B cell (primary cell): ENCODE data around the gene HSFX2. TPM values are rescaled to one million over a fixed set of nuclear protein-coding genes. Genes with fewer than 3 reads are reported as not detected.
"Not testable (repeated sequence)": the region's sequence is repeated elsewhere in the genome, so short reads cannot be mapped to it uniquely, and the experiment has no call there.

Experiments used
- ATAC-seq: fragments of 200-7000 bp; cut with Tn5 transposase; one replicate; pipeline ENCODE4 v1.10.0; 2021; ENCODE audit warnings: low read depth, mild to moderate bottlenecking, moderate number of reproducible peaks, moderate library complexity
- CTCF ChIA-PET: fragments of 350-600 bp; sonication (Branson Sonifier 250); formaldehyde crosslinking; loops from one replicate; lab custom pipeline; 2021; ENCODE audit warnings: antibody characterized with exemption, inconsistent platforms; lab: Charles Lee
- POLR2A ChIA-PET: fragments of 350-600 bp; sonication (Branson Sonifier 250); formaldehyde crosslinking; loops from one replicate; lab custom pipeline; 2021; ENCODE audit warnings: antibody characterized with exemption; lab: Charles Lee
- DNase-seq: peaks from one replicate; pipeline ENCODE4 v3.0.0; 2013
- H2AFZ ChIP-seq: 2 replicates; pipeline ENCODE4 v1.6.1; 2012; ENCODE audit warnings: mild to moderate bottlenecking, low read depth, low read length; ENCODE audit not compliant: insufficient read depth, poor library complexity, severe bottlenecking
- H3K27ac ChIP-seq, 2 donors: 1 replicate in 1 of 2; 2 replicates in 1 of 2; pipeline ENCODE4 v1.5.1; 2012 to 2013; ENCODE audit warnings: low read length in 2 of 2, mild to moderate bottlenecking in 2 of 2, moderate library complexity in 1 of 2
- H3K27me3 ChIP-seq, 4 experiments: fragments of 200-600 bp in 1 of 4; sonication (generic) in 1 of 4; replicated peaks in 1 of 4; 1 replicate in 2 of 4; 2 replicates in 2 of 4; pipeline versions ENCODE4 v1.6.1 to v1.7.0; 2013 to 2016; ENCODE audit warnings: low read length in 3 of 4, mild to moderate bottlenecking in 2 of 4, mixed read lengths in 1 of 4, moderate library complexity in 1 of 4; ENCODE audit not compliant: insufficient read depth in 4 of 4, control insufficient read depth in 3 of 4; ENCODE audit errors: control extremely low read depth in 1 of 4
- H3K36me3 ChIP-seq, 2 experiments: replicated peaks in 1 of 2; 1 replicate in 1 of 2; 2 replicates in 1 of 2; pipeline versions ENCODE4 v1.6.1 to v1.7.1; 2013; ENCODE audit warnings: low read length in 1 of 2; ENCODE audit not compliant: insufficient read depth in 2 of 2, control insufficient read depth in 1 of 2; ENCODE audit errors: control extremely low read depth in 1 of 2, extremely low read depth in 1 of 2
- H3K4me1 ChIP-seq, 2 donors: fragments of 200-600 bp in 1 of 2; sonication (generic) in 1 of 2; 1 replicate in 1 of 2; 2 replicates in 1 of 2; pipeline versions ENCODE4 v1.5.1 to v1.6.1; 2013 to 2017; ENCODE audit warnings: low read length in 2 of 2; ENCODE audit not compliant: control insufficient read depth in 2 of 2, insufficient read depth in 2 of 2
- H3K4me2 ChIP-seq: replicated peaks from 2 replicates; pipeline ENCODE3; 2012; ENCODE audit warnings: mild to moderate bottlenecking, low read depth, low read length; ENCODE audit not compliant: poor library complexity, severe bottlenecking
- H3K4me3 ChIP-seq, 5 experiments: fragments of 200-600 bp in 1 of 5; sonication (generic) in 1 of 5; 1 replicate in 3 of 5; 2 replicates in 2 of 5; pipeline versions ENCODE4 v1.5.1 to v1.7.0; 2011 to 2016; ENCODE audit warnings: low read length in 4 of 5, mild to moderate bottlenecking in 4 of 5, low read depth in 2 of 5, control low read depth in 1 of 5, moderate library complexity in 1 of 5; ENCODE audit not compliant: insufficient read depth in 1 of 5; ENCODE audit errors: control extremely low read depth in 1 of 5, extremely low read depth in 1 of 5
- H3K79me2 ChIP-seq: fragments of 200-600 bp; sonication (generic); one replicate; pipeline ENCODE4 v1.6.0; 2016; ENCODE audit warnings: low read length; ENCODE audit not compliant: control insufficient read depth, insufficient read depth
- H3K9ac ChIP-seq: fragments of 200-600 bp; sonication (generic); 2 replicates; pipeline ENCODE4 v1.6.1; 2017; ENCODE audit warnings: mild to moderate bottlenecking, low read length, moderate library complexity
- H3K9me3 ChIP-seq, 3 donors: one replicate each; pipeline versions ENCODE4 v1.6.1 to v1.7.1; 2013; ENCODE audit warnings: low read length in 2 of 3; ENCODE audit not compliant: control insufficient read depth in 2 of 3, insufficient read depth in 1 of 3; ENCODE audit errors: control extremely low read depth in 1 of 3
- H4K20me1 ChIP-seq: 2 replicates; pipeline ENCODE4 v1.6.0; 2012; ENCODE audit warnings: mild to moderate bottlenecking, low read length; ENCODE audit not compliant: insufficient read depth, control insufficient read depth, poor library complexity, severe bottlenecking
- H3K27ac Mint-ChIP-seq: one replicate; pipeline ENCODE4 v1.8.0; 2021; ENCODE audit warnings: mixed read lengths
- H3K27me3 Mint-ChIP-seq: one replicate; pipeline ENCODE4 v1.8.0; 2021; ENCODE audit warnings: mixed read lengths
- H3K4me1 Mint-ChIP-seq: one replicate; pipeline ENCODE4 v1.8.0; 2021; ENCODE audit warnings: mixed read lengths
- H3K4me3 Mint-ChIP-seq: one replicate; pipeline ENCODE4 v1.8.0; 2021; ENCODE audit warnings: mixed read lengths
- H3K9me3 Mint-ChIP-seq: one replicate; pipeline ENCODE4 v1.8.0; 2022; ENCODE audit warnings: mixed read lengths; ENCODE audit not compliant: insufficient read depth
- CTCF ChIP-seq: fragments of 200-600 bp; IDR thresholded peaks from one replicate; pipeline ENCODE4 v1.8.0; 2022; ENCODE audit warnings: antibody characterized with exemption, mild to moderate bottlenecking
- EZH2 ChIP-seq: IDR thresholded peaks from 2 replicates; pipeline ENCODE4 v1.6.1; 2012; ENCODE audit warnings: borderline replicate concordance, low read depth, mild to moderate bottlenecking, moderate library complexity, low read length; ENCODE audit not compliant: insufficient read depth, poor library complexity, severe bottlenecking
- WGBS: methylation state at CpG from one replicate; pipeline ENCODE4 v1.1.5; 2013; ENCODE audit warnings: missing lambda C conversion rate; ENCODE audit not compliant: insufficient coverage; 5-methylcytosine and 5-hydroxymethylcytosine counted together
- intact Hi-C: fragments of 100-400 bp; cut with micrococcal nuclease; formaldehyde crosslinking; loops from one replicate; pipeline ENCODE4 v1.10.0; 2022
- polyA plus RNA-seq: library from polyadenylated mRNA; depleted of rRNA; stranded (reverse); fragments of >200 nt; gene quantifications from 2 replicates; pipeline ENCODE4 v1.2.3, GENCODE V29; 2012
- total RNA-seq, 2 donors: library from RNA; stranded (reverse); fragments of 120-200 nt in 1 of 2; gene quantifications; 1 replicate in 1 of 2; 2 replicates in 1 of 2; pipeline versions ENCODE4 v1.2.3 to v1.2.4, GENCODE V29; 2013 to 2022

The HSFX2 gene
- total and polyA plus RNA-seq, 2 donors (not counting 1 experiment from before 2014, with no cell fraction given), result 1.6 to 1.9 TPM

GRCh38 chrX:149628768-149629167, 33.7 kb upstream of the HSFX2 start:
- no CpG with 5 or more reads among the region's 2 CpGs for WGBS
- DNase-seq, result no peak
- H3K9me3 ChIP-seq, result no peaks in the 10 kb centered on the region
- TF ChIP-seq EZH2, result no peak
- Mint-ChIP-seq H3K27ac (no peak overlapping the region), H3K27me3 (no peaks in the 10 kb centered on the region), H3K9me3 (no peaks in the 10 kb centered on the region), H3K4me3 (no peak overlapping the region), H3K4me1 (peaks cover 51% of the 10 kb centered on the region)
- peaks cover 21% of the 10 kb centered on the region for H4K20me1 ChIP-seq
- H3K36me3 ChIP-seq, result no peaks in the 10 kb centered on the region
- no peak overlapping the region for H3K27ac ChIP-seq
- no peak overlapping the region for H3K4me2 ChIP-seq
- peaks cover 41% of the 10 kb centered on the region for H3K79me2 ChIP-seq
- intact Hi-C loops, result no loop called here
- ATAC-seq, result no peak
- CTCF ChIA-PET, result no interaction called here
- H2AFZ ChIP-seq, result no peak overlapping the region
- H3K4me3 ChIP-seq, result no peak overlapping the region
- POLR2A ChIA-PET, result no interaction called here
- H3K4me1 ChIP-seq, result peaks cover 9 to 16% of the 10 kb centered on the region in 2 donors
- no peak overlapping the region for H3K9ac ChIP-seq
- no peaks in the 10 kb centered on the region for H3K27me3 ChIP-seq

GRCh38 chrX:149628280-149628679, 33.2 kb upstream of the HSFX2 start:
- Histone ChIP-seq H3K9me3 (no peaks in the 10 kb centered on the region), H3K4me3 (no peak overlapping the region), H3K4me1 (peaks cover 9 to 16% of the 10 kb centered on the region in 2 donors), H3K4me2 (no peak overlapping the region), H3K36me3 (no peaks in the 10 kb centered on the region), H3K79me2 (peaks cover 43% of the 10 kb centered on the region), H3K27me3 (no peaks in the 10 kb centered on the region), H4K20me1 (peaks cover 21% of the 10 kb centered on the region), H3K27ac (no peak overlapping the region), H2AFZ (no peak overlapping the region), H3K9ac (no peak overlapping the region)
- ChIA-PET POLR2A (no interaction called here), CTCF (no interaction called here)
- Mint-ChIP-seq H3K4me1 (peaks cover 51% of the 10 kb centered on the region), H3K27ac (no peak overlapping the region), H3K9me3 (no peaks in the 10 kb centered on the region), H3K27me3 (no peaks in the 10 kb centered on the region), H3K4me3 (no peak overlapping the region)
- intact Hi-C loops, result no loop called here
- 100% methylated on average over 2 of the region's 3 CpGs for WGBS
- DNase-seq, result no peak
- TF ChIP-seq EZH2, result no peak
- no peak for TF ChIP-seq CTCF
- ATAC-seq, result no peak

- intact Hi-C loops, POLR2A ChIA-PET: not testable (repeated sequence)
Measured at GRCh38 chrX:149626829-149627228, 31.7 kb upstream of the HSFX2 start.

More at GRCh38 chrX:149626829-149627228, 31.7 kb upstream of the HSFX2 start:
- H3K4me3 ChIP-seq, H3K4me2 ChIP-seq, H3K36me3 ChIP-seq, DNase-seq, H3K27ac Mint-ChIP-seq, H3K27ac ChIP-seq, H3K9me3 ChIP-seq, H3K4me3 Mint-ChIP-seq, CTCF ChIA-PET, H3K27me3 Mint-ChIP-seq, H3K9me3 Mint-ChIP-seq, ATAC-seq, H3K9ac ChIP-seq, H2AFZ ChIP-seq, H3K27me3 ChIP-seq: not testable (repeated sequence)
- Histone ChIP-seq H3K4me1 (peaks cover 9 to 12% of the 10 kb centered on the region in 2 donors), H3K79me2 (peaks cover 48% of the 10 kb centered on the region), H4K20me1 (peaks cover 21% of the 10 kb centered on the region)
- H3K4me1 Mint-ChIP-seq, result peaks cover 47% of the 10 kb centered on the region
- 95% methylated on average over 3 of the region's 8 CpGs for WGBS
